Subcutaneous adipose tissue (tissue), 4 donors: Measurements from ENCODE around the gene CLPSL2. TPM values are rescaled to one million over a fixed set of nuclear protein-coding genes. Genes with fewer than 3 reads are reported as not detected.

Experiments used
- total RNA-seq, 4 donors: library from RNA; depleted of rRNA; stranded (reverse); fragments of >200 nt; gene quantifications; one replicate each; pipeline ENCODE4 v1.1.0, GENCODE V29; 2016
- TF ChIP-seq, protein P1 (sequence below): fragments of 450-650 bp; IDR thresholded peaks from one replicate; pipeline ENCODE4 v1.5.1; 2016; ENCODE audit warnings: low read depth, mild to moderate bottlenecking, control low read depth, antibody characterized with exemption, moderate library complexity

The CLPSL2 gene
- total RNA-seq, 4 donors from 2014 or later = not detected

DNA sequence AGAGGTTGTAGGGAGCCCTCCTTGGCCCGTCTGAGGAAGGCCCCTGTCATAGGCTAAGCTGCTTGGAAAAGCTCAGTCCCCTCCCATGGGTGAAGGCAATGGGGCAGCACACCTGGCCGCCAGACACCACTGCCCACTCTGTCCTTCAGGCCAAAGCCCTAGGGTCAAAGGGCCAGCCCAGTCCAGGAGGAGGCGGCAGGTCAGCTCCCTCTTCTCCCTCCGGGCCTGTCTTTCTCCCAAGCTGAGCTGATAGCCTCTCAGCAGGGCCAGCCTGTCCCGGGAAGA is 5.1 kb upstream of the CLPSL2 start:
- TF ChIP-seq, protein P1, sequence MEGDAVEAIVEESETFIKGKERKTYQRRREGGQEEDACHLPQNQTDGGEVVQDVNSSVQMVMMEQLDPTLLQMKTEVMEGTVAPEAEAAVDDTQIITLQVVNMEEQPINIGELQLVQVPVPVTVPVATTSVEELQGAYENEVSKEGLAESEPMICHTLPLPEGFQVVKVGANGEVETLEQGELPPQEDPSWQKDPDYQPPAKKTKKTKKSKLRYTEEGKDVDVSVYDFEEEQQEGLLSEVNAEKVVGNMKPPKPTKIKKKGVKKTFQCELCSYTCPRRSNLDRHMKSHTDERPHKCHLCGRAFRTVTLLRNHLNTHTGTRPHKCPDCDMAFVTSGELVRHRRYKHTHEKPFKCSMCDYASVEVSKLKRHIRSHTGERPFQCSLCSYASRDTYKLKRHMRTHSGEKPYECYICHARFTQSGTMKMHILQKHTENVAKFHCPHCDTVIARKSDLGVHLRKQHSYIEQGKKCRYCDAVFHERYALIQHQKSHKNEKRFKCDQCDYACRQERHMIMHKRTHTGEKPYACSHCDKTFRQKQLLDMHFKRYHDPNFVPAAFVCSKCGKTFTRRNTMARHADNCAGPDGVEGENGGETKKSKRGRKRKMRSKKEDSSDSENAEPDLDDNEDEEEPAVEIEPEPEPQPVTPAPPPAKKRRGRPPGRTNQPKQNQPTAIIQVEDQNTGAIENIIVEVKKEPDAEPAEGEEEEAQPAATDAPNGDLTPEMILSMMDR = no peak

DNA sequence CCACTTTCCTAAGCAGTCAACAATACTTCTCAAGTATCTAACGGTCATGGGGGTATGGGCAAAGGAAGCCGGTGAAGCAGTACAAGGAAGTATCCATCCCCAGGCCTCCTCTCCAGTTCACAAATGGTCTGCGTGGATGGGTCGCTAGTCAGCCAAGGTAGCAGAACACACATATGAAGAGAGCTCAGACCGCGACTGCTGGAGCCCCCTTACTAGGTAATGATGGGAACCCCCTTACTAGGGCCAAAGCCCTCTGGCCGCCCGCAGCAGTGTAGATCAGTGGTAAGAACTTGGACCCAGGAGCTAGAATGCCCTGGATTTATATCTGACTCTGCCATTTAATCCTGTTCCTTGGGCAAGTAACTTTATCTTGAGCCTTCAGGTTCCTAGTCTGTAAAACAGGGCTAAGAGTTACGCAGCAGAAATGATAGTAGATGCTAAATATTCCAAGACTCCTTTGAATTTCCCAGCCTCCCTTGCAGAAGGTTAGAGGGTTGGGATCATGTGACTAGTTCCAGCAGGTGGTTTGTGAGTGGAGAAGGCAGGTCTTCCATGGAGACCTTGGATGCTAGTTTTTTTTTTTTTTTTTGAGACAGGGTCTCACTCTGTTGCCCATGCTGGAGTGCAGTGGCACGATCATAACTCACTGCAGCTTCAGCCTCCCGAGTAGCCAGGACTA is 2.1 kb upstream of the CLPSL2 start:
- TF ChIP-seq, protein P1 = no peak

DNA sequence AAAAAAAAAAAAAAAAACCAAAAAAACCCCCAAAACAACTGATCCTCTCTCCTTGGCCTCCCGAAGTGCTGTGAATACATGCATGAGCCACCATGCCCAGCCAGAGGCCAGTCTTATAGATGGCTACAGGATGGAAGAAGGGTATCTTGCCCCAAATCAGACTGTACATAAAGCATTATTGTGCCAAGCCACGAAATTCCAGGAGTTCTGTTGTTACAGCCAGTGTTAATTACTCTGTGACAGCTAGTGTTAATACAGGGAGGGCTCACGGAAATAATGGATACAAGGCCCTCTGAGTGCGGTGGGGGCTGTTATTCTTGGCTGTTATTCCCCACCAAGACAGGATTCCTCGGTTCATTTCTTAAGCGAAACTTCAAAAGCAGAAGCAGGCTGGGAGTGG is 1.4 kb upstream of the CLPSL2 start:
- TF ChIP-seq, protein P1 = no peak

DNA sequence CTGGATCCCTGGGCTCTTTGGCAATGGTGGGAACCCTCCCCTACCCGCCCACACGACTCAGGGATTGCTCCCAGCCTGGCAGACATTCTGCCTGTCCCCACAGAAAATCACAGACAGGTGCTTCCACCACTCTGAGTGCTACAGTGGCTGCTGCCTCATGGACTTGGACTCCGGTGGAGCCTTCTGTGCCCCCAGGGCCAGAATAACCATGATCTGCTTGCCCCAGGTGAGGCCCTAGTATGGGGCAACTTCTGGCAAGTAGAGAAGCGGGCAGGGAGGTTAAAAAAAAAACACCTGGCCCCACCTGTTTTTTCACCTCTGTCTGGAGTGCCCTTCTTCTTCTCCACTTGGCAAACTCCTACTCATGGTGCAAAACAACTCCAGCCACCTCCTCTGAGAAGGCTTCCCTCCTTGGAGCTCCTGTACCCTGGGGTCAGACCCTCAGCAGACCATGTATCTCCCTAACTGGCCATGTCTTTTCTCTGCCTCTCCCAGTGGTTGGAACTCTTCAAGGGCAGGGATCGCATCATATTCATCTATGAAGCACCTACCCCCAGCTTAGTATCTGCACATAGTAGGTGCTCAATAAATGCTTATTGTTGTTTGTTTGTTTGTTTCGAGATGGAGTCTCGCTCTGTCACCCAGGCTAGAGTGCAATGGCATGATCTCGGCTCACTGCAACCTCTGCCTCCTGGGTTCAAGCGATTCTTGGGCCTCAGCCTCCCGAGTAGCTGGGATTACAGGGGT is 1.1 kb downstream of the CLPSL2 start:
- TF ChIP-seq, protein P1 = no peak

DNA sequence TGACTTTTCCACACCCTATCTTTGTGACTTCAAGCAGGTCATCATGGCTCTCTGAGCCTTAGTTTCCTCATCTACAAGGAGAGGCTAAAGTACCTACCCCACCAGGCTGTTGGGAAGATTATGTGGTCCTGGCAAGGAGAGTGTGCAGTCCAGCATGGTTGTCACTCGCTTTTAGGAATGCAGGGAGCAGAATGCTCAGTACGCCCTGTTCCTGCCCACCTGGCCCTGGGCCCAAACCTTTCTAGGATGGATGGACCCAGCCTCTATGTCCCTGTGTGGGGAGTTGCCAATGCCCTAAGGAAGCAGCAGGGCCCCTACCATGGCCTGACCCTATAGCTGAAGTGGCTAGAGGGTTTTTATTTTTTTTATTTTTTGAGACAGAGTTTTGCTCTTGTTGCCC is 2.0 kb downstream of the CLPSL2 start:
- TF ChIP-seq, protein P1 = no peak

DNA sequence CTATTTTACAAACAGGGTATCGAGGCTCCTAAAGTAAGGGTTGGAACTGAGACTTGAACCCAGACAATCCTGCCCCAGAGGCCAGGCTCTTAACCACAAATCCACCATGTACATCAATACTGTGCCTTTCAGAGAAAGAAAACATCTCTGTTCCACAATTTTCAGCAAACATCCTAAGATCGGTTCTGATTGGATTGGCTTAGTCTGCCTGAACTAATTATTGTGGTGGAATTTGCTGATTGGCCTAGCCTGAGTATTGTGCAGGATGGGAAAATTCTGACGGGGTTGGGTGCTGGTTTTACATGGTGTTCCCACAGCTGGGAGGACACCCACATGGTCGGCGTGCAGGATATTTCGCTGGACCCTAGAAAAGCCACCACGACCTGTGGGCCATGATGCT is 4.3 kb downstream of the CLPSL2 start, which contains the start of gene CLPSL1:
CLPSL1 (plus strand) TSS at position 301 of the 400 bp plus-strand sequence; CDS start at position 393, 92 bp downstream.
- TF ChIP-seq, protein P1 = no peak

DNA sequence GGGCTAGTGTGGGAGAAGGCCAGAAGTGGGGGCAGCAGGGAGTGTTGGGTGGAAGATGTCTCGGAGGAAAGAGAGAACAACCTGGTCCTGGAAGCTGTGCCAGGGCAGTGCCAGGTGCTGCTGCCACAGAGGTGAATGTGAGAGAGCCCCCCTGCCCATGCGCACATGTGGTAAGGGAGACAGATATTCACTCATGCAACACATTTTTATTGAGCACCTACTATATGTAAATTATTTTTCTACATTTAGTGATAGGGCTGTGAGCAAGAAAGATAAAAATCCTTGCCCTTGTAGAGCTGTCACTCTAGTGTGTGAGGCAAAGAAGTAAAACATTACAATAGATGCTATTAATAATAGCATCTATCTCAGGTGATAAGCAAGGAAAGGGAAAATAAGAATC is 4.9 kb downstream of the CLPSL2 start:
- TF ChIP-seq, protein P1 = no peak
